Body of pancreas (tissue), 4 donors: Measurements from ENCODE around the gene SLC34A1. TPM values are rescaled to one million over a fixed set of nuclear protein-coding genes. Genes with fewer than 3 reads are reported as not detected.

ENCODE experiments used
- ATAC-seq: fragments of 150-250 bp; one replicate; pipeline ENCODE4 v1.9.1; 2016
- DNase-seq, 4 donors: peaks; one replicate each; pipeline ENCODE4 v3.0.0-alpha.2; 2019
- H3K27ac ChIP-seq, 4 donors: fragments of 200-600 bp; sonication (generic); 1 replicate in 3 of 4; 2 replicates in 1 of 4; pipeline versions ENCODE4 v1.5.1 to v1.6.1; 2016 to 2019; ENCODE audit warnings: mild to moderate bottlenecking in 1 of 4, mixed read lengths in 1 of 4, moderate library complexity in 1 of 4
- H3K27me3 ChIP-seq, 2 donors: fragments of 200-600 bp; sonication (generic); one replicate each; pipeline ENCODE4 v1.6.0; 2016; ENCODE audit warnings: mild to moderate bottlenecking in 1 of 2
- H3K36me3 ChIP-seq, 2 donors: fragments of 200-600 bp; sonication (generic); replicated peaks in 1 of 2; 2 replicates each; pipeline ENCODE4 v1.5.1; 2016; ENCODE audit warnings: low read depth in 2 of 2; ENCODE audit not compliant: insufficient read depth in 1 of 2
- H3K4me1 ChIP-seq: fragments of 200-600 bp; sonication (generic); one replicate; pipeline ENCODE4 v1.6.0; 2016
- H3K4me3 ChIP-seq, 2 donors: fragments of 200-600 bp; sonication (generic); 1 replicate in 1 of 2; 2 replicates in 1 of 2; pipeline ENCODE4 v1.5.1; 2016 to 2019
- H3K9me3 ChIP-seq, 3 donors: fragments of 200-600 bp; sonication (generic); 1 replicate in 2 of 3; 2 replicates in 1 of 3; pipeline ENCODE4 v1.5.1; 2016
- POLR2A ChIP-seq, 3 donors: fragments of 450-650 bp; IDR thresholded peaks; one replicate each; pipeline ENCODE4 v1.6.1; 2016; ENCODE audit warnings: antibody characterized with exemption in 3 of 3, mild to moderate bottlenecking in 2 of 3
- WGBS, 2 donors: methylation state at CpG; one replicate each; pipeline ENCODE4 v1.1.5; 2017; 5-methylcytosine and 5-hydroxymethylcytosine counted together
- intact Hi-C: fragments of 100-400 bp; cut with DNase I; formaldehyde crosslinking; loops from one replicate; pipeline ENCODE4 v1.15.1; 2023
- total RNA-seq, 2 donors: library from RNA; depleted of rRNA; stranded (reverse); fragments of >200 nt; gene quantifications; one replicate each; pipeline ENCODE4 v1.1.0, GENCODE V29; 2016
- TF ChIP-seq, protein P1 (sequence below), 7 experiments: fragments of 450-650 bp in 4 of 7; fragments of 200-600 bp in 3 of 7; sonication (generic) in 3 of 7; IDR thresholded peaks; one replicate each; pipeline ENCODE4 v1.5.1; 2016 to 2019; ENCODE audit warnings: antibody characterized with exemption in 7 of 7

The SLC34A1 gene
- total RNA-seq, 2 donors from 2014 or later: not detected

DNA sequence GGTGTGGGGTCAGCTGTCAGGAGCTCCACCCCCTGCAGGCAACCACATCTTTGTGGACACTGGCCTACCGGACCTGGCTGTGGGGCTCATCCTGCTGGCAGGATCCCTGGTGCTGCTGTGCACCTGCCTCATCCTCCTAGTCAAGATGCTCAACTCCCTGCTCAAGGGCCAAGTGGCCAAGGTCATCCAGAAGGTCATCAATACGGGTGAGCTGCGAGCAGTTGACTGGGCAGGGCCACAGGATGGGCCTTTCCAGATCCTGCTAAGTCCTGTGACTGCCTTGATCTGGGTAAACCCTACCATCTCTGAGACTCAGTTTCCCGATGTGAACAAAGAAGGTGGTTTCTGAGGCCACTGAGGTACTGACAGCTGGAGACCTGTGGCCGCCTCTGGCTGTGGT is 9.8 kb downstream of the SLC34A1 start:
- TF ChIP-seq POLR2A (IDR thresholded peaks at IDR 0.05): no peak
- no peaks in the 10 kb centered on the region for H3K36me3 ChIP-seq
- intact Hi-C loops: no loop called here
- WGBS, 2 donors: 0 to 56% methylated on average over 1 to 5 of the region's 5 CpGs
- H3K9me3 ChIP-seq: no peaks in the 10 kb centered on the region
- no peak for DNase-seq
- no peak overlapping the region for H3K4me3 ChIP-seq
- ATAC-seq: no peak
- no peak overlapping the region for H3K27ac ChIP-seq
- H3K4me1 ChIP-seq: no peaks in the 10 kb centered on the region
- no peaks in the 10 kb centered on the region for H3K27me3 ChIP-seq

DNA sequence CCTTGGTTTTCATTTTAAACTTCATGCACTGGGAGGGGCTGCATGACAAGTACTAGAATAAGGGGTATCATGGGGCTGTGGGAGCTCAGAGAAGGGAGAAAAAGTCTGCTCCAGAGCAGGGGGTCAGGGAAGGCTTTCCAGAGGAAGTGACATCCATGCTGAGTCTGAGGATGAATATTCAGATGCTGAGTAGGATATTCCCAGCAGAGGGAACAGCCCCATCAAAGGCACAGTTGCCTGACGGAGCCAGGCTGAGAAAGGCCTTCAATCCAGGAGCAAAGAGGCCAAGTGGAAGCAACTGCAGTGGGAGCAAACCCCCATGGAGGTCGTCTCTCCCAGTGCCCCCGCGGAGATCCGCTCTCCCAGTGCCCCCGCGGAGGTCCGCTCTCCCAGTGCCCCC is 11.8 kb downstream of the SLC34A1 start:
- peaks cover 0 to 18% of the 10 kb centered on the region in 2 donors for H3K27me3 ChIP-seq
- H3K9me3 ChIP-seq: no peaks in the 10 kb centered on the region
- no peak overlapping the region for H3K27ac ChIP-seq
- H3K36me3 ChIP-seq: no peaks in the 10 kb centered on the region
- intact Hi-C loops: loop anchor here (5.0 kb wide), 1 partner anchor 56 kb away; no protein-coding TSS in a partner anchor
- TF ChIP-seq, protein P1, sequence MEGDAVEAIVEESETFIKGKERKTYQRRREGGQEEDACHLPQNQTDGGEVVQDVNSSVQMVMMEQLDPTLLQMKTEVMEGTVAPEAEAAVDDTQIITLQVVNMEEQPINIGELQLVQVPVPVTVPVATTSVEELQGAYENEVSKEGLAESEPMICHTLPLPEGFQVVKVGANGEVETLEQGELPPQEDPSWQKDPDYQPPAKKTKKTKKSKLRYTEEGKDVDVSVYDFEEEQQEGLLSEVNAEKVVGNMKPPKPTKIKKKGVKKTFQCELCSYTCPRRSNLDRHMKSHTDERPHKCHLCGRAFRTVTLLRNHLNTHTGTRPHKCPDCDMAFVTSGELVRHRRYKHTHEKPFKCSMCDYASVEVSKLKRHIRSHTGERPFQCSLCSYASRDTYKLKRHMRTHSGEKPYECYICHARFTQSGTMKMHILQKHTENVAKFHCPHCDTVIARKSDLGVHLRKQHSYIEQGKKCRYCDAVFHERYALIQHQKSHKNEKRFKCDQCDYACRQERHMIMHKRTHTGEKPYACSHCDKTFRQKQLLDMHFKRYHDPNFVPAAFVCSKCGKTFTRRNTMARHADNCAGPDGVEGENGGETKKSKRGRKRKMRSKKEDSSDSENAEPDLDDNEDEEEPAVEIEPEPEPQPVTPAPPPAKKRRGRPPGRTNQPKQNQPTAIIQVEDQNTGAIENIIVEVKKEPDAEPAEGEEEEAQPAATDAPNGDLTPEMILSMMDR (IDR thresholded peaks at IDR 0.05): no peak
- TF ChIP-seq POLR2A (IDR thresholded peaks at IDR 0.05): no peak
- H3K4me3 ChIP-seq: no peak overlapping the region
- WGBS, 2 donors: 37 to 56% methylated on average over 5 to 8 of the region's 8 CpGs
- no peak for ATAC-seq
- DNase-seq: no peak
- peaks cover 8% of the 10 kb centered on the region for H3K4me1 ChIP-seq

DNA sequence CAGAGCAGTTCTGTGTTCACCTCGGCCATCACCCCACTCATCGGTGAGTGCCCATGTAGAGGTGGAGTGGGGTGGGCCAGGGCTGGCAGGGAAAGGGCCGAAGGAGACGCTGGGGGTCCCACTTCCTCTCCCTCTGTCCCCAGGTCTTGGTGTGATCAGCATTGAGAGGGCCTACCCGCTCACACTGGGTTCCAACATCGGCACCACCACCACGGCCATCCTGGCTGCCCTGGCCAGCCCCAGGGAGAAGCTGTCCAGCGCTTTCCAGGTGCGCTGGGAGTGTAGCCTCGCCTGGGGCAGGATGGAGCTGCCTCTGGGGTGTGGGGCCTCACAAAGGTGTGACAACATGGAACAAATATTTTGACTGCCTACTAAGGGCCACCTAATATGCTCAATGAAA is 12.6 kb downstream of the SLC34A1 start:
- TF ChIP-seq, protein P1 (IDR thresholded peaks at IDR 0.05): no peak
- TF ChIP-seq POLR2A (IDR thresholded peaks at IDR 0.05): no peak
- Histone ChIP-seq H3K4me3 (no peak overlapping the region), H3K27ac (no peak overlapping the region), H3K27me3 (peaks cover 0 to 18% of the 10 kb centered on the region in 2 donors), H3K9me3 (no peaks in the 10 kb centered on the region), H3K36me3 (no peaks in the 10 kb centered on the region), H3K4me1 (peaks cover 8% of the 10 kb centered on the region)
- intact Hi-C loops: loop anchor here (5.0 kb wide), 1 partner anchor 55 kb away; no protein-coding TSS in a partner anchor
- ATAC-seq (no peak), DNase-seq (no peak)
- WGBS, 2 donors: 65 to 67% methylated on average over 9 to 10 of the region's 10 CpGs

DNA sequence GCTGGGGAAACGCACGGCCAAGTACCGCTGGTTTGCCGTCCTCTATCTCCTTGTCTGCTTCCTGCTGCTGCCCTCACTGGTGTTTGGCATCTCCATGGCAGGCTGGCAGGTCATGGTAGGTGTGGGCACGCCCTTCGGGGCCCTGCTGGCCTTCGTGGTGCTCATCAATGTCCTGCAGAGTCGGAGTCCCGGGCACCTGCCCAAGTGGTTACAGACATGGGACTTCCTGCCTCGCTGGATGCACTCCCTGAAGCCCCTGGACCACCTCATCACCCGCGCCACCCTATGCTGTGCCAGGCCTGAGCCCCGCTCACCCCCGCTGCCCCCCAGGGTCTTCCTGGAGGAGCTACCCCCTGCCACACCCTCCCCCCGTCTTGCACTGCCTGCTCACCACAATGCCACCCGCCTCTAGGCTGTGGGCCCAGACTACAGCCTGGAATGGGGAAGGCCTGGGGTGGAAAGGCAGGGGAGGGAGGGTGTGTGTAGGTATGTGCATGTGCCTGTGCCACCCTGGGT is 13.7 kb downstream of the SLC34A1 start:
- peaks cover 0 to 18% of the 10 kb centered on the region in 2 donors for H3K27me3 ChIP-seq
- intact Hi-C loops: loop anchor here (5.0 kb wide), 1 partner anchor 54 kb away; no protein-coding TSS in a partner anchor
- H3K4me1 ChIP-seq: peaks cover 16% of the 10 kb centered on the region
- DNase-seq (no peak), ATAC-seq (no peak)
- H3K9me3 ChIP-seq: no peaks in the 10 kb centered on the region
- whole genome bisulfite sequencing, 2 donors: 79 to 90% methylated on average over 11 to 16 of the region's 16 CpGs
- no peak overlapping the region for H3K4me3 ChIP-seq
- H3K27ac ChIP-seq: no peak overlapping the region
- TF ChIP-seq, protein P1 (IDR thresholded peaks at IDR 0.05): no peak
- TF ChIP-seq POLR2A (IDR thresholded peaks at IDR 0.05): no peak
- no peaks in the 10 kb centered on the region for H3K36me3 ChIP-seq

DNA sequence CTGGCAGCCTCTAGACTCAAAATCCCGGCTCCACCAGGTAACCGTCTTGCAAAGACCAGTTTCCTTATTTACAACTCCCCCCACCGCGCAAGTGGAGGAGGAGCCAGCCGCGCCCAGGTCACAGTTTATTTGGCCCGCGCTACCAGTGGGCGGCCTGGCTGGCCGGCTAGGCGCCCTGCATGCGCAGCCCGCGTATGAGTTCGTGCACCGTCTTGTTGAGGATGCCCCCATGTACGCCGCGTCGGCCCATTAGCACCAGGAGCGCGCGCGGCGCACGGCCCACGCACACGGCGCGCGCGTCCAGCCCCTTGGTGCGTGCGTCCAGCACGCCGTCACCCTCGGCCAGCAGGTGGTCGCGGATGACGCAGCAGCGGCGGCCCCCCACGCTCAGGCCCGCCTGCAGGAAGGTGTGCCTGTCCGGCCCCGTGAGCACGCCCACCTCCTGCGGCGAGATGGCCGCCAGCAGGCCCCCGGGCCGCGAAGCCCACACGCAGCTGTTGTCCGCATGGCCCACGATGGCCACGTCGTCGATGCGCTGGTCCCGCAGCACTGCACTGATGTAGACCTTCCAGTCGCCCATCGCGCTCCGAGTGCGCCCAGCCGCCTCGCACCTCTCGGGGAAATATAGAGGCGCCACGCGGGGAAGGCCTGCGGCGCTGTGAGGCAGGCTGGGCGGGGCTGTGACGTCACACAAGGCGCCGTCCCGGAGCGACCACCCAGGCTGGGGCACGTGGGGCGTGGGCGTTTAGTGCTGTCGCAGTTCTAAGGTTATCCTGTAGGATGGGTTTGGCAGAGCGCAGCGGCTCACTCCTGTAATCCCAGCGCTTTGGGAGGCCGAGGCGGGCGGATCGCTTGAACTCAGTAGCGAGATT is 16.0 kb downstream of the SLC34A1 start, which contains the start of gene PFN3:
Gene PFN3 (minus strand): TSS at position 665 of the 872 bp plus-strand sequence. CDS start 85 bp downstream, at position 580.
- intact Hi-C loops: loop anchor here (5.0 kb wide), 1 partner anchor 52 kb away; no protein-coding TSS in a partner anchor
- no peak within 1 kb of the TSS for H3K27ac ChIP-seq
- H3K9me3 ChIP-seq: no peaks in the 10 kb centered on the region
- no peaks in the 10 kb centered on the region for H3K36me3 ChIP-seq
- H3K4me3 ChIP-seq: no peak within 1 kb of the TSS
- DNase-seq (no peak), ATAC-seq (no peak)
- H3K27me3 ChIP-seq: peaks cover 0 to 18% of the 10 kb centered on the region in 2 donors
- no peak for TF ChIP-seq POLR2A (IDR thresholded peaks at IDR 0.05)
- TF ChIP-seq, protein P1 (IDR thresholded peaks at IDR 0.05): no peak
- 12 to 34% methylated on average over 18 to 91 of the region's 92 CpGs for WGBS, 2 donors
- H3K4me1 ChIP-seq: peaks cover 37% of the 10 kb centered on the region
